Cardiac muscle cell (in vitro differentiated cells and primary cell): ENCODE results near the gene SIPA1. TPM values are rescaled to one million over a fixed set of nuclear protein-coding genes. Genes with fewer than 3 reads are reported as not detected.

Experiments used
- DNase-seq, 2 donors: peaks; one replicate each; pipeline versions ENCODE4 v3.0.0 to v3.0.0-alpha.2; 2010 to 2017; ENCODE audit warnings: low read depth in 1 of 2, low spot score in 1 of 2
- H3K27ac ChIP-seq: fragments of 200-600 bp; sonication (generic); 2 replicates; pipeline ENCODE4 v1.5.1; 2016
- H3K27me3 ChIP-seq: fragments of 200-600 bp; sonication (generic); 2 replicates; pipeline ENCODE4 v1.6.0; 2016; ENCODE audit warnings: control low read depth
- H3K36me3 ChIP-seq: fragments of 200-600 bp; sonication (generic); 2 replicates; pipeline ENCODE4 v1.5.1; 2016; ENCODE audit warnings: control low read depth
- H3K4me1 ChIP-seq: fragments of 200-600 bp; sonication (generic); 2 replicates; pipeline ENCODE4 v1.8.1; 2017; ENCODE audit warnings: low read depth, mild to moderate bottlenecking, mixed run types
- H3K4me3 ChIP-seq: fragments of 200-600 bp; sonication (generic); 2 replicates; pipeline ENCODE4 v1.5.1; 2016; ENCODE audit warnings: mild to moderate bottlenecking
- H3K9me3 ChIP-seq: fragments of 200-600 bp; sonication (generic); 2 replicates; pipeline ENCODE4 v1.5.1; 2017; ENCODE audit warnings: low read depth, mild to moderate bottlenecking, control low read depth
- polyA plus RNA-seq: library from polyadenylated mRNA; unstranded; fragments of >200 nt; fragmentation: Nextera tagmentation; extraction: Ambion mirVana; gene quantifications from 2 replicates; pipeline ENCODE4 v1.2.1, GENCODE V29; 2016
- total RNA-seq: library from RNA; depleted of rRNA; stranded (reverse); fragments of >200 nt; gene quantifications from 2 replicates; pipeline ENCODE4 v1.2.3, GENCODE V29; 2016
- TF ChIP-seq, protein P1 (sequence below): IDR thresholded peaks from 2 replicates; pipeline ENCODE4 v1.5.1; 2012; ENCODE audit warnings: low read depth, mild to moderate bottlenecking, low read length

SIPA1 gene
- total and polyA plus RNA-seq, 2 experiments from 2014 or later: 21.6 to 25.9 TPM

GRCh38 chr11:65615229-65615949 lies 22.5 kb upstream of the SIPA1 start, which contains the start of gene PCNX3:
TSS of gene PCNX3 (plus strand) at chr11:65615776. CDS start at chr11:65616312, 536 bp downstream.
- Histone ChIP-seq H3K4me3 (peak within 1 kb of the TSS; percentile 69), H3K4me1 (peaks cover 12% of the 10 kb centered on the region), H3K9me3 (no peaks in the 10 kb centered on the region), H3K36me3 (peaks cover 11% of the 10 kb centered on the region), H3K27ac (peak within 1 kb of the TSS; percentile 77), H3K27me3 (no peaks in the 10 kb centered on the region)
- DNase-seq: peak; percentile 100
- TF ChIP-seq, protein P1, sequence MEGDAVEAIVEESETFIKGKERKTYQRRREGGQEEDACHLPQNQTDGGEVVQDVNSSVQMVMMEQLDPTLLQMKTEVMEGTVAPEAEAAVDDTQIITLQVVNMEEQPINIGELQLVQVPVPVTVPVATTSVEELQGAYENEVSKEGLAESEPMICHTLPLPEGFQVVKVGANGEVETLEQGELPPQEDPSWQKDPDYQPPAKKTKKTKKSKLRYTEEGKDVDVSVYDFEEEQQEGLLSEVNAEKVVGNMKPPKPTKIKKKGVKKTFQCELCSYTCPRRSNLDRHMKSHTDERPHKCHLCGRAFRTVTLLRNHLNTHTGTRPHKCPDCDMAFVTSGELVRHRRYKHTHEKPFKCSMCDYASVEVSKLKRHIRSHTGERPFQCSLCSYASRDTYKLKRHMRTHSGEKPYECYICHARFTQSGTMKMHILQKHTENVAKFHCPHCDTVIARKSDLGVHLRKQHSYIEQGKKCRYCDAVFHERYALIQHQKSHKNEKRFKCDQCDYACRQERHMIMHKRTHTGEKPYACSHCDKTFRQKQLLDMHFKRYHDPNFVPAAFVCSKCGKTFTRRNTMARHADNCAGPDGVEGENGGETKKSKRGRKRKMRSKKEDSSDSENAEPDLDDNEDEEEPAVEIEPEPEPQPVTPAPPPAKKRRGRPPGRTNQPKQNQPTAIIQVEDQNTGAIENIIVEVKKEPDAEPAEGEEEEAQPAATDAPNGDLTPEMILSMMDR: no peak

- TF ChIP-seq, protein P1: no peak
- peaks cover 12% of the 10 kb centered on the region for H3K4me1 ChIP-seq
- no peaks in the 10 kb centered on the region for H3K9me3 ChIP-seq
- peak overlapping the region; percentile 65 for H3K27ac ChIP-seq
- peak overlapping the region; percentile 51 for H3K4me3 ChIP-seq
- H3K27me3 ChIP-seq: no peaks in the 10 kb centered on the region
- H3K36me3 ChIP-seq: peaks cover 11% of the 10 kb centered on the region
- peak; percentile 31 to 58 for DNase-seq
These were observed 21.8 kb upstream of the SIPA1 start for GRCh38 chr11:65615950-65616574.

- peaks cover 12% of the 10 kb centered on the region for H3K4me1 ChIP-seq
- H3K36me3 ChIP-seq: peaks cover 11% of the 10 kb centered on the region
- DNase-seq: no peak
- H3K9me3 ChIP-seq: no peaks in the 10 kb centered on the region
- no peaks in the 10 kb centered on the region for H3K27me3 ChIP-seq
- H3K27ac ChIP-seq: peak overlapping the region; percentile 65
- TF ChIP-seq, protein P1: no peak
- H3K4me3 ChIP-seq: peak overlapping the region; percentile 51
These were observed 21.3 kb upstream of the SIPA1 start for GRCh38 chr11:65616575-65617001.

DNA sequence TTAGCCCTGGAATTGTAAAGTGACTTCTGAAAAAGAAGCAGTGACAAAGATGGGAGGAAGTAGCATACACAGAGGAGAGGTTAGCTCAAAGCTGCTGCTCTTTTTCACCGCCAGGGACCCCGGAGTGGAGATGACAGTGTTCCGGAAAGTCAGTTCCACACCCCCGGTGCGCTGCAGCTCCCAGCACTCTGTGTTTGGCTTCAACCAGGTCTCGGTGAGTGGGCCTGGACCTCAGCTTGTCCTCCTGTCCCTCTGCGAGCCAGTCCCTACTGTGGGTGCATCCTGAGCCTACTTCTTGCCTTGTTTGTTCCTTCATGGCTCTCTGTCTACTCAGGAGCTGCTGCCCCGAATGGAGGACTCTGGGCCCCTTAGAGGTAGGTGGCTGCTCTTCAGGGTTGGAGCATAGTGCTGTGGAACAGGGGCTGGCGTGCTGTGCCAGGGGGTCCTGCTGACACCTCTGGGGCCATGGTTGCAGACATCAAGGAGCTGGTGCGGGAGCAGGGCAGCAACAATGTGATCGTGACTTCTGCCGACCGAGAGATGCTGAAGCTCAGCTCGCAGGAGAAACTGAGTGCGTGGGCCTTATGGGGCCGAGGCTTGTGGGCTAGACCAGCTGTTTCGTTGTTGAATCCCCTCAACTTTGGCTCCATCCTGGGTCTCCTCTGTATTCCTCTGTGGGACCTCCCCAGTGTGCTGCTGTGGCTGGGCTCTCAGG lies 20.6 kb upstream of the SIPA1 start:
- no peak for DNase-seq
- H3K27ac ChIP-seq: peak overlapping the region; percentile 65
- peaks cover 11% of the 10 kb centered on the region for H3K36me3 ChIP-seq
- TF ChIP-seq, protein P1: no peak
- peak overlapping the region; percentile 51 for H3K4me3 ChIP-seq
- no peaks in the 10 kb centered on the region for H3K27me3 ChIP-seq
- peaks cover 12% of the 10 kb centered on the region for H3K4me1 ChIP-seq
- H3K9me3 ChIP-seq: no peaks in the 10 kb centered on the region

DNA sequence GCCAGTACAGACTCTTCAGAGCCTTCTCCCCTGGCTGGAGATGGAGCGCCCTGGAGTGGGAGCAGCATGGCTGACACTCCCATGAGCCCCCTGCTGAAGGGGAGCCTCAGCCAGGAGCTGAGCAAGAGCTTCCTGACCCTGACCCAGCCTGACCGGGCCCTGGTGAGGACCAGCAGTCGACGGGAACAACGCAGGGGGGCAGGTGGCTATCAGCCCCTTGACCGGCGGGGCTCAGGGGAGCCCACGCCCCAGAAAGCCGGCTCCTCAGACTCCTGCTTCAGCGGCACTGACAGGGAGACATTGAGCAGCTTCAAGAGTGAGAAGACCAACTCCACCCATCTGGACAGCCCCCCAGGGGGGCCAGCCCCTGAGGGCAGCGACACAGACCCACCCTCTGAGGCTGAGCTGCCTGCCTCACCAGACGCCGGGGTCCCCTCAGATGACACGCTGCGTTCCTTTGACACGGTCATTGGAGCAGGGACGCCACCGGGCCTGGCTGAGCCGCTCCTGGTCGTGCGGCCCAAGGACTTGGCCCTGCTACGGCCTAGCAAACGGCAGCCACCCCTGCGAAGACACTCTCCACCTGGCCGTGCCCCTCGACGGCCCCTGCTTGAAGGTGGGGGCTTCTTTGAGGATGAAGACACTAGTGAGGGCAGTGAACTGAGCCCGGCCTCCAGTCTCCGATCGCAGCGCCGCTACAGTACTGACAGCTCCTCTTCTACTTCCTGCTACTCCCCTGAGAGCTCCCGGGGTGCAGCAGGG lies 19.7 kb upstream of the SIPA1 start:
- Histone ChIP-seq H3K27me3 (no peaks in the 10 kb centered on the region), H3K4me1 (peaks cover 11% of the 10 kb centered on the region), H3K9me3 (no peaks in the 10 kb centered on the region), H3K27ac (no peak overlapping the region), H3K4me3 (no peak overlapping the region), H3K36me3 (peaks cover 11% of the 10 kb centered on the region)
- TF ChIP-seq, protein P1: no peak
- no peak for DNase-seq
